Transverse colon (tissue), 4 donors: ENCODE results near the gene TEKT2. TPM values are rescaled to one million over a fixed set of nuclear protein-coding genes. Genes with fewer than 3 reads are reported as not detected.
A peak's percentile ranks its signal among the peaks of the same experiment; 100 is the strongest.

Source experiments
- DNase-seq: peaks from one replicate; pipeline ENCODE4 v3.0.0-alpha.2; 2019
- H3K27ac ChIP-seq, 4 donors: fragments of 200-600 bp; sonication (generic); 2 replicates each; pipeline ENCODE4 v1.5.1; 2016 to 2018; ENCODE audit warnings: inconsistent platforms in 4 of 4
- H3K27me3 ChIP-seq: fragments of 200-600 bp; sonication (generic); 2 replicates; pipeline ENCODE4 v1.5.1; 2017; ENCODE audit warnings: inconsistent platforms
- H3K36me3 ChIP-seq, 4 donors: fragments of 200-600 bp; sonication (generic); 2 replicates each; pipeline ENCODE4 v1.5.1; 2017 to 2019; ENCODE audit warnings: inconsistent platforms in 4 of 4
- H3K4me1 ChIP-seq, 4 donors: fragments of 200-600 bp; sonication (generic); 2 replicates each; pipeline ENCODE4 v1.5.1; 2017 to 2020; ENCODE audit warnings: inconsistent platforms in 4 of 4
- H3K4me3 ChIP-seq, 4 donors: fragments of 200-600 bp; sonication (generic); 1 replicate in 1 of 4; 2 replicates in 3 of 4; pipeline versions ENCODE4 v1.5.1 to v1.6.1; 2017 to 2019; ENCODE audit warnings: inconsistent platforms in 4 of 4
- H3K9me3 ChIP-seq, 2 donors: fragments of 200-600 bp; sonication (generic); 2 replicates each; pipeline ENCODE4 v1.5.1; 2017 to 2019; ENCODE audit warnings: inconsistent platforms in 2 of 2
- EP300 ChIP-seq: sonication (generic); formaldehyde crosslinking; IDR thresholded peaks from one replicate; pipeline ENCODE4 v1.6.1; 2017; ENCODE audit warnings: antibody characterized with exemption, low read depth
- POLR2A ChIP-seq: fragments of 450-650 bp; IDR thresholded peaks from one replicate; pipeline ENCODE4 v1.6.1; 2016; ENCODE audit warnings: antibody characterized with exemption, mild to moderate bottlenecking, moderate library complexity
- POLR2AphosphoS5 ChIP-seq, 3 donors: sonication (generic); formaldehyde crosslinking; IDR thresholded peaks; one replicate each; pipeline ENCODE4 v1.6.1; 2016; ENCODE audit warnings: antibody characterized with exemption in 3 of 3
- WGBS, 2 donors: methylation state at CpG; one replicate each; pipeline ENCODE4 v1.1.5; 2018; ENCODE audit warnings: low coverage in 1 of 2; 5-methylcytosine and 5-hydroxymethylcytosine counted together
- in situ Hi-C, 4 donors: fragments of 200-750 bp; cut with MboI; loops; one replicate each; pipeline versions ENCODE4 v1.15.0 to v1.15.1; 2017; ENCODE audit warnings: low sequenced_read_pairs in 3 of 4, low pct_ligation_motif_present in 1 of 4, low pct_unique_long_range_greater_than_20kb in 1 of 4
- intact Hi-C: fragments of 100-400 bp; cut with DNase I; formaldehyde crosslinking; loops from one replicate; pipeline ENCODE4 v1.15.1; 2023; ENCODE audit warnings: low total_unique reads
- total RNA-seq, 4 donors: library from RNA; depleted of rRNA; stranded (reverse); fragments of >200 nt; gene quantifications; one replicate each; pipeline ENCODE4 v1.1.0, GENCODE V29; 2016
- TF ChIP-seq, protein P1 (sequence below), 5 experiments: fragments of 200-600 bp in 3 of 5; fragments of 450-650 bp in 2 of 5; sonication (generic) in 3 of 5; IDR thresholded peaks; 1 replicate in 2 of 5; 2 replicates in 3 of 5; pipeline ENCODE4 v1.5.1; 2016 to 2017; ENCODE audit warnings: antibody characterized with exemption in 5 of 5, inconsistent platforms in 3 of 5, mild to moderate bottlenecking in 2 of 5, moderate library complexity in 1 of 5

TEKT2 gene
- total RNA-seq, 4 donors from 2014 or later, result not detected

DNA sequence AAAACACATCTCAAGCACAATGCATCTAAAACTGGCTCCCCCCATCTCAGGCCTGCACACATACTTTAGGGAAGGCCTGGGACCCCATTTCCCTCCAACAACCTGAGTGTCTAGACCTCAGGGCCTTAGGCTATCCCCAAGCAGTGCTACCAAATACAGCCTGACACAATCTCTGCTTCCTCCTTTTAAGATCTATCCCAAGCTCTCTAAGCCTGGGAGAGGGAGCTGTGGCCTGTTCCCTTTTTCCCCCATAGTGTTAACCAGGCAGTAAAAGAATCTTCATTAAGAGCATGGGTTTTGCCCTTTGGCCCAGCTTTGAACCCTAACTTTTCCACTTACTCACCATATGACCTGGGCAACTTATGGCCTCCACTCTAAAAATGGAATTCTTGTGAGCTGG, 51.9 kb downstream of the TEKT2 start:
- Histone ChIP-seq H3K4me3 (no peak overlapping the region), H3K36me3 (peaks cover 0 to 22% (median 8%) of the 10 kb centered on the region in 4 donors), H3K27ac (peak overlapping the region; percentile 48 to 70 (median 62)), H3K9me3 (no peaks in the 10 kb centered on the region), H3K4me1 (peaks cover 0 to 41% (median 16%) of the 10 kb centered on the region in 4 donors), H3K27me3 (no peaks in the 10 kb centered on the region)
- intact Hi-C loops (loop anchor here (2.0 kb wide), 1 partner anchor 37 kb away; no protein-coding TSS in a partner anchor), in situ Hi-C loops (no loop called here)
- no peak for DNase-seq
- no peak for TF ChIP-seq POLR2A
- TF ChIP-seq, protein P1, sequence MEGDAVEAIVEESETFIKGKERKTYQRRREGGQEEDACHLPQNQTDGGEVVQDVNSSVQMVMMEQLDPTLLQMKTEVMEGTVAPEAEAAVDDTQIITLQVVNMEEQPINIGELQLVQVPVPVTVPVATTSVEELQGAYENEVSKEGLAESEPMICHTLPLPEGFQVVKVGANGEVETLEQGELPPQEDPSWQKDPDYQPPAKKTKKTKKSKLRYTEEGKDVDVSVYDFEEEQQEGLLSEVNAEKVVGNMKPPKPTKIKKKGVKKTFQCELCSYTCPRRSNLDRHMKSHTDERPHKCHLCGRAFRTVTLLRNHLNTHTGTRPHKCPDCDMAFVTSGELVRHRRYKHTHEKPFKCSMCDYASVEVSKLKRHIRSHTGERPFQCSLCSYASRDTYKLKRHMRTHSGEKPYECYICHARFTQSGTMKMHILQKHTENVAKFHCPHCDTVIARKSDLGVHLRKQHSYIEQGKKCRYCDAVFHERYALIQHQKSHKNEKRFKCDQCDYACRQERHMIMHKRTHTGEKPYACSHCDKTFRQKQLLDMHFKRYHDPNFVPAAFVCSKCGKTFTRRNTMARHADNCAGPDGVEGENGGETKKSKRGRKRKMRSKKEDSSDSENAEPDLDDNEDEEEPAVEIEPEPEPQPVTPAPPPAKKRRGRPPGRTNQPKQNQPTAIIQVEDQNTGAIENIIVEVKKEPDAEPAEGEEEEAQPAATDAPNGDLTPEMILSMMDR (IDR thresholded peaks at IDR 0.05), result no peak
- no peak for TF ChIP-seq EP300
- no peak for TF ChIP-seq POLR2AphosphoS5 (IDR thresholded peaks at IDR 0.05)

DNA sequence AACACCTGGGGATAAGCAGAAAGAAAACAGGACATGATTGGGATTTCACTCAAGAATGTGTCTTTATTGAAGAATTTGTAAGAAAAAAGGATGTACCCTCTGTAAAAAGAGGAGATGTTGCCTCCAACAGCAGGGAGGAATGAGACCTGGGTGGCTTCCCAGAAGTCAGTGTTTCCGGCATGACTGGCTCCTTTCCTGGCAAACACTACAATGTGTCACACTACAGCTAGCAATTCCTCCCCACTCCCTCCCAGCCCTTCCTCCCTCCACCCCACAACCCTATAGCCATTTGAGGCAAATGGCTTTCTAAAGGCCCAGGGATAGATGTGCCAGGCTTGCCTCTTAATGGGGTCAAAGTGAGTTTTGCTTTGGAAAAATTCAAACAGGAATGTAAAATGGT, 52.6 kb downstream of the TEKT2 start:
- H3K36me3 ChIP-seq, result peaks cover 0 to 22% (median 8%) of the 10 kb centered on the region in 4 donors
- H3K9me3 ChIP-seq, result no peaks in the 10 kb centered on the region
- in situ Hi-C loops (no loop called here), intact Hi-C loops (no loop called here)
- no peaks in the 10 kb centered on the region for H3K27me3 ChIP-seq
- H3K4me3 ChIP-seq, result no peak overlapping the region
- peaks cover 0 to 43% (median 16%) of the 10 kb centered on the region in 4 donors for H3K4me1 ChIP-seq
- WGBS, 2 donors, result 0 to 63% methylated on average over 1 of the region's 1 CpG
- DNase-seq, result no peak
- H3K27ac ChIP-seq, result peak overlapping the region; percentile 48 to 70 (median 62)
- TF ChIP-seq POLR2A (no peak), EP300 (peak; percentile 32), POLR2AphosphoS5 (IDR thresholded peaks at IDR 0.05) (peak in 1 of 3 donors; percentile 46)
- TF ChIP-seq, protein P1 (IDR thresholded peaks at IDR 0.05), result no peak

DNA sequence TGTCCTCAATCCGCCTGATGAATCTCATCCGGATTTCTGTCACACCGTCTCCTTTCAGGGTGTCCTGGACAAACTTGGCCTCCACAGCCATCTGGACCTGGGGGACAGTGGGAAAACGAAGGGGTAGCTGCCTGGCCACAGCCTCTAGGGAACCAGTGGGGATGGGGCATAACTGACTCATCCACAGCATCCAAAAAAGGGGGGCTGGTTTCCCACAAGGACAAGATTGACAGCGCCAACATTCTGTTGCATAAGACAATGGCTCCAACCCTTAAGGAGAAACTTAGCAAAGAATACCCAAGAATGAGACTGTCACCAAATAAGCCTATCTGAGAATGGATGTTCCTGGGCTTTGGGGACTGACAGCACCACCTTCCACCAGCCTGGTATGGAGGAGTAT, 53.3 kb downstream of the TEKT2 start:
- intact Hi-C loops, result no loop called here
- no peak for TF ChIP-seq POLR2AphosphoS5 (IDR thresholded peaks at IDR 0.05)
- TF ChIP-seq, protein P1 (IDR thresholded peaks at IDR 0.05), result no peak
- TF ChIP-seq EP300, result no peak
- no peak for TF ChIP-seq POLR2A
- Histone ChIP-seq H3K9me3 (no peaks in the 10 kb centered on the region), H3K36me3 (peaks cover 0 to 22% (median 8%) of the 10 kb centered on the region in 4 donors), H3K4me3 (no peak overlapping the region), H3K27ac (peak overlapping the region; percentile 48 to 70 (median 62)), H3K4me1 (peaks cover 4 to 49% (median 20%) of the 10 kb centered on the region in 4 donors), H3K27me3 (no peaks in the 10 kb centered on the region)
- WGBS, 2 donors, result 60 to 68% methylated on average over 3 to 5 of the region's 5 CpGs
- DNase-seq, result no peak
- in situ Hi-C loops, result no loop called here

DNA sequence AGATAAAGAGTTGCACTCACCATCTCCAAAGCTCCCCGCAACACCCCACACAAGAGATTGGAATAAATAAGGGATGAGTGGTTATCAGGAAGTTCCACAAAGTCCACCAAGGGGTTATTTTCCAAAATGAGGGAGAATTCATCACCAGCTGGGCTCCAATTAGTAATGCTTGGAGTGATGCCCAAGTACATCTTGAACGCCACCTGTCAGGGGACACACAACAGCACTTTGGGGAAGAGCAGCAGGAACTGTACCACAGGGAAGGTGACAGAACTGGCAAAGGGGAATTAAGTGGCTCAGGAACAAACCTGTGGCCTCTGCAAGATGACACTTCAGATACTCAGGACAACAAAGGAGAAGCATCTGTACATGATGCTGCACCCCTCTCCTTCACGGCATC, 53.9 kb downstream of the TEKT2 start:
- Histone ChIP-seq H3K4me3 (no peak overlapping the region), H3K27me3 (no peaks in the 10 kb centered on the region), H3K36me3 (peaks cover 0 to 22% (median 8%) of the 10 kb centered on the region in 4 donors), H3K4me1 (peaks cover 6 to 55% (median 23%) of the 10 kb centered on the region in 4 donors), H3K27ac (peak overlapping the region in 1 of 4 donors; percentile 48), H3K9me3 (no peaks in the 10 kb centered on the region)
- in situ Hi-C loops, result no loop called here
- no peak for DNase-seq
- 67 to 87% methylated on average over 1 to 3 of the region's 3 CpGs for WGBS, 2 donors
- TF ChIP-seq POLR2AphosphoS5 (IDR thresholded peaks at IDR 0.05) (no peak), EP300 (no peak)
- TF ChIP-seq, protein P1 (IDR thresholded peaks at IDR 0.05), result no peak
- intact Hi-C loops, result no loop called here

Other genes with a start within 250 kb of the TEKT2 start
- gene AGO1, start 200.9 kb upstream of the TEKT2 start, total RNA-seq, result 10 to 100 TPM; 20.6 to 40.2 (median 24.0) TPM
- 100 to 1,000 TPM in 1 of 4 donors, 10 to 100 TPM in 3; 11.3 to 357 (median 14.1) TPM for gene AGO3, start 153.0 kb upstream of the TEKT2 start, total RNA-seq
- gene ADPRS, start 4.8 kb downstream of the TEKT2 start, total RNA-seq, result 10 to 100 TPM; 18.3 to 41.8 (median 28.6) TPM
- 1 to 10 TPM; 1.2 to 5.4 (median 1.7) TPM for gene COL8A2, start 41.1 kb downstream of the TEKT2 start, total RNA-seq
- gene TRAPPC3, start 65.4 kb downstream of the TEKT2 start, total RNA-seq, result 100 to 1,000 TPM in 3 of 4 donors, 10 to 100 TPM in 1; 54.6 to 165 (median 105) TPM
- 100 to 1,000 TPM in 1 of 4 donors, 10 to 100 TPM in 3; 74.3 to 187 (median 86.0) TPM for gene MAP7D1, start 72.1 kb downstream of the TEKT2 start, total RNA-seq
- gene THRAP3, start 140.3 kb downstream of the TEKT2 start, total RNA-seq, result 10 to 100 TPM; 25.8 to 73.7 (median 59.9) TPM
- 100 to 1,000 TPM in 1 of 4 donors, 10 to 100 TPM in 3; 12.7 to 143 (median 15.9) TPM for gene SH3D21, start 222.3 kb downstream of the TEKT2 start, total RNA-seq
- 10 to 100 TPM in 3 of 4 donors, 1 to 10 TPM in 1; 4.4 to 24.8 (median 10.4) TPM for gene EVA1B, start 239.6 kb downstream of the TEKT2 start, total RNA-seq